ENCODE results near the gene MT1A. TPM values are rescaled to one million over a fixed set of nuclear protein-coding genes. Genes with fewer than 3 reads are reported as not detected.
"Not testable (repeated sequence)": the region's sequence is repeated elsewhere in the genome, so short reads cannot be mapped to it uniquely, and the experiment has no call there.

MT1A gene
- total and polyA plus RNA-seq, 2 donors (not counting 3 experiments of a cell fraction or from before 2014, with no cell fraction given), result 6.5 to 8.4 TPM

GRCh38 chr16:56664506-56664905, 26.0 kb downstream of the MT1A start:
- intact Hi-C loops (cut with micrococcal nuclease), result no loop called here
- Histone ChIP-seq H3K27ac (ENCODE audit: insufficient read depth, low read depth, low read length) (no peak overlapping the region), H3K36me3 (ENCODE audit: control insufficient read depth in 2 of 2, extremely low read depth in 1 of 2, insufficient read depth in 2 of 2, low read length in 2 of 2) (no peaks in the 10 kb centered on the region), H3K4me3 (replicated peaks in 1 of 3; ENCODE audit: insufficient read depth in 1 of 3, low read depth in 1 of 3, low read length in 3 of 3) (no peak overlapping the region), H3K79me2 (ENCODE audit: control insufficient read depth, insufficient read depth, low read length) (no peaks in the 10 kb centered on the region), H4K20me1 (replicated peaks; ENCODE audit: control insufficient read depth, extremely low read depth, insufficient read depth, low read length) (no peaks in the 10 kb centered on the region), H3K27me3 (ENCODE audit: control insufficient read depth in 2 of 2, insufficient read depth in 2 of 2, low read length in 2 of 2) (peaks cover 78 to 91% of the 10 kb centered on the region in 2 experiments), H3K9ac (replicated peaks; ENCODE audit: extremely low read depth, insufficient read depth, low read length) (no peak overlapping the region), H3K9me3 (replicated peaks; ENCODE audit: control insufficient read depth, insufficient read depth, low read length) (no peaks in the 10 kb centered on the region), H2AFZ (ENCODE audit: low read depth, low read length) (no peak overlapping the region), H3K4me2 (ENCODE audit: insufficient read depth, low read length) (no peak overlapping the region), H3K4me1 (ENCODE audit: control insufficient read depth, extremely low read depth, insufficient read depth, low read length) (peaks cover 6% of the 10 kb centered on the region), H3K9me1 (replicated peaks; ENCODE audit: control insufficient read depth, extremely low read depth, insufficient read depth, low read length) (no peaks in the 10 kb centered on the region)
- no peak for TF ChIP-seq POLR2AphosphoS5 (IDR thresholded peaks at IDR 0.05; ENCODE audit: insufficient read depth, low read depth, low read length)
- no peak for TF ChIP-seq JUN (IDR thresholded peaks at IDR 0.05; ENCODE audit: borderline replicate concordance, insufficient read depth, insufficient read length, low read depth)
- no TSS peak for BruUV-seq (replicated peaks)
- DNase-seq (ENCODE audit: low read depth, low spot score) (no peak), FAIRE-seq (no peak)
- CTCF ChIA-PET, result interaction anchor here (0.6 kb wide), 1 partner anchor 11 kb away, joined by 3 read pairs; no protein-coding TSS in a partner anchor
- POLR2A ChIA-PET, result no interaction called here
- dilution Hi-C loops (cut with MboI; ENCODE audit: extremely low pct_ligation_motif_present, low sequenced_read_pairs), result no loop called here

GRCh38 chr16:56665286-56666261, 27.1 kb downstream of the MT1A start:
- H3K27me3 ChIP-seq (ENCODE audit: control insufficient read depth in 2 of 2, insufficient read depth in 2 of 2, low read length in 2 of 2), result peaks cover 83 to 94% of the 10 kb centered on the region in 2 experiments
- H2AFZ ChIP-seq (ENCODE audit: low read depth, low read length); H3K9me3 ChIP-seq (replicated peaks; ENCODE audit: control insufficient read depth, insufficient read depth, low read length); POLR2A ChIA-PET; H4K20me1 ChIP-seq (replicated peaks; ENCODE audit: control insufficient read depth, extremely low read depth, insufficient read depth, low read length); H3K27ac ChIP-seq (ENCODE audit: insufficient read depth, low read depth, low read length); H3K4me3 ChIP-seq (replicated peaks in 1 of 3; ENCODE audit: insufficient read depth in 1 of 3, low read depth in 1 of 3, low read length in 3 of 3); CTCF ChIA-PET; DNase-seq (ENCODE audit: low read depth, low spot score); H3K4me2 ChIP-seq (ENCODE audit: insufficient read depth, low read length); H3K9me1 ChIP-seq (replicated peaks; ENCODE audit: control insufficient read depth, extremely low read depth, insufficient read depth, low read length); intact Hi-C loops (cut with micrococcal nuclease); dilution Hi-C loops (cut with MboI; ENCODE audit: extremely low pct_ligation_motif_present, low sequenced_read_pairs); H3K36me3 ChIP-seq (ENCODE audit: control insufficient read depth in 2 of 2, extremely low read depth in 1 of 2, insufficient read depth in 2 of 2, low read length in 2 of 2); FAIRE-seq; BruUV-seq (replicated peaks); H3K79me2 ChIP-seq (ENCODE audit: control insufficient read depth, insufficient read depth, low read length); H3K9ac ChIP-seq (replicated peaks; ENCODE audit: extremely low read depth, insufficient read depth, low read length); H3K4me1 ChIP-seq (ENCODE audit: control insufficient read depth, extremely low read depth, insufficient read depth, low read length): not testable (repeated sequence)
